Mucosa of stomach (tissue), 1 donor: Measurements from ENCODE around the gene MYLIP.

ENCODE experiments used
- H3K27me3 ChIP-seq: one replicate; pipeline ENCODE4 v1.7.0; 2013; ENCODE audit warnings: mild to moderate bottlenecking, low read length; ENCODE audit not compliant: control insufficient read depth, insufficient read depth
- H3K36me3 ChIP-seq: one replicate; pipeline ENCODE4 v1.7.0; 2013; ENCODE audit warnings: low read length; ENCODE audit not compliant: control insufficient read depth, insufficient read depth
- H3K4me1 ChIP-seq: one replicate; pipeline ENCODE4 v1.7.0; 2013; ENCODE audit warnings: mild to moderate bottlenecking, low read length; ENCODE audit not compliant: control insufficient read depth, insufficient read depth
- H3K4me3 ChIP-seq: one replicate; pipeline ENCODE4 v1.7.0; 2013; ENCODE audit warnings: low read length
- H3K9ac ChIP-seq: one replicate; pipeline ENCODE4 v1.7.0; 2013; ENCODE audit warnings: mild to moderate bottlenecking, low read length, moderate library complexity
- H3K9me3 ChIP-seq: one replicate; pipeline ENCODE4 v1.7.0; 2013; ENCODE audit warnings: mild to moderate bottlenecking, low read length, moderate library complexity; ENCODE audit not compliant: control insufficient read depth
- donor health status: Pancreatic carcinoma.

Gene MYLIP

GRCh38 chr6:16092990-16093389, 35.9 kb upstream of the MYLIP start:
- H3K36me3 ChIP-seq: no peaks in the 10 kb centered on the region

GRCh38 chr6:16095180-16095579, 33.7 kb upstream of the MYLIP start:
- Histone ChIP-seq H3K9ac (no peak overlapping the region), H3K4me1 (no peaks in the 10 kb centered on the region), H3K27me3 (no peaks in the 10 kb centered on the region), H3K36me3 (no peaks in the 10 kb centered on the region), H3K9me3 (no peaks in the 10 kb centered on the region), H3K4me3 (no peak overlapping the region)

More at GRCh38 chr6:16092990-16093389, 35.9 kb upstream of the MYLIP start:
- Histone ChIP-seq H3K27me3 (no peaks in the 10 kb centered on the region), H3K9ac (no peak overlapping the region), H3K4me3 (no peak overlapping the region), H3K9me3 (no peaks in the 10 kb centered on the region), H3K4me1 (no peaks in the 10 kb centered on the region)

- Histone ChIP-seq H3K27me3 (no peaks in the 10 kb centered on the region), H3K9me3 (no peaks in the 10 kb centered on the region), H3K36me3 (no peaks in the 10 kb centered on the region), H3K9ac (no peak overlapping the region), H3K4me1 (no peaks in the 10 kb centered on the region), H3K4me3 (no peak overlapping the region)
These were observed 31.3 kb upstream of the MYLIP start for GRCh38 chr6:16097382-16098171.

GRCh38 chr6:16098211-16098610, 30.7 kb upstream of the MYLIP start:
- no peak overlapping the region for H3K4me3 ChIP-seq
- no peak overlapping the region for H3K9ac ChIP-seq
- no peaks in the 10 kb centered on the region for H3K4me1 ChIP-seq
- H3K27me3 ChIP-seq: no peaks in the 10 kb centered on the region
- no peaks in the 10 kb centered on the region for H3K36me3 ChIP-seq
- no peaks in the 10 kb centered on the region for H3K9me3 ChIP-seq

- no peaks in the 10 kb centered on the region for H3K27me3 ChIP-seq
These were observed 26.7 kb upstream of the MYLIP start for GRCh38 chr6:16102208-16102607.

GRCh38 chr6:16103722-16104121, 25.2 kb upstream of the MYLIP start:
- Histone ChIP-seq H3K27me3 (no peaks in the 10 kb centered on the region), H3K4me3 (no peak overlapping the region), H3K36me3 (no peaks in the 10 kb centered on the region), H3K9me3 (no peaks in the 10 kb centered on the region), H3K9ac (no peak overlapping the region), H3K4me1 (no peaks in the 10 kb centered on the region)

More at GRCh38 chr6:16102208-16102607, 26.7 kb upstream of the MYLIP start:
- H3K9ac ChIP-seq: no peak overlapping the region
- no peaks in the 10 kb centered on the region for H3K36me3 ChIP-seq
- no peaks in the 10 kb centered on the region for H3K4me1 ChIP-seq
- no peak overlapping the region for H3K4me3 ChIP-seq
- no peaks in the 10 kb centered on the region for H3K9me3 ChIP-seq

- no peaks in the 10 kb centered on the region for H3K9me3 ChIP-seq
- H3K9ac ChIP-seq: no peak overlapping the region
- H3K4me1 ChIP-seq: peaks cover 9% of the 10 kb centered on the region
- H3K36me3 ChIP-seq: no peaks in the 10 kb centered on the region
- no peaks in the 10 kb centered on the region for H3K27me3 ChIP-seq
- H3K4me3 ChIP-seq: no peak overlapping the region
These were observed 24.1 kb upstream of the MYLIP start for GRCh38 chr6:16104624-16105433.

GRCh38 chr6:16105854-16106253, 23.0 kb upstream of the MYLIP start:
- H3K27me3 ChIP-seq: no peaks in the 10 kb centered on the region
- H3K4me1 ChIP-seq: peaks cover 11% of the 10 kb centered on the region
- no peaks in the 10 kb centered on the region for H3K9me3 ChIP-seq
- H3K9ac ChIP-seq: no peak overlapping the region
- no peaks in the 10 kb centered on the region for H3K36me3 ChIP-seq
- H3K4me3 ChIP-seq: no peak overlapping the region

- no peaks in the 10 kb centered on the region for H3K36me3 ChIP-seq
- H3K4me3 ChIP-seq: no peak overlapping the region
- H3K9ac ChIP-seq: no peak overlapping the region
- H3K27me3 ChIP-seq: no peaks in the 10 kb centered on the region
- no peaks in the 10 kb centered on the region for H3K9me3 ChIP-seq
- peaks cover 11% of the 10 kb centered on the region for H3K4me1 ChIP-seq
These were observed 21.7 kb upstream of the MYLIP start for GRCh38 chr6:16106991-16107787.

- H3K4me1 ChIP-seq: peaks cover 11% of the 10 kb centered on the region
- H3K36me3 ChIP-seq: no peaks in the 10 kb centered on the region
- H3K27me3 ChIP-seq: no peaks in the 10 kb centered on the region
- H3K9me3 ChIP-seq: no peaks in the 10 kb centered on the region
- H3K9ac ChIP-seq: no peak overlapping the region
- no peak overlapping the region for H3K4me3 ChIP-seq
These were observed 20.5 kb upstream of the MYLIP start for GRCh38 chr6:16108419-16108818.

- Histone ChIP-seq H3K9me3 (no peaks in the 10 kb centered on the region), H3K4me3 (no peak overlapping the region), H3K9ac (no peak overlapping the region), H3K36me3 (no peaks in the 10 kb centered on the region), H3K4me1 (peaks cover 11% of the 10 kb centered on the region), H3K27me3 (no peaks in the 10 kb centered on the region)
These were observed 19.8 kb upstream of the MYLIP start for GRCh38 chr6:16108921-16109658.
